SK-N-SH (cell line): Measurements from ENCODE around the gene HYLS1. TPM values are rescaled to one million over a fixed set of nuclear protein-coding genes. Genes with fewer than 3 reads are reported as not detected.

Source experiments
- CTCF ChIA-PET: fragments of 300-600, 350-600 bp; formaldehyde crosslinking; extraction: SDS; loops from one replicate; lab custom pipeline; 2021; lab: Yijun Ruan, JAX
- POLR2A ChIA-PET: fragments of 350-600 bp; sonication (Branson Sonifier 250); formaldehyde crosslinking; extraction: SDS; loops from one replicate; lab custom pipeline; 2020; ENCODE audit warnings: antibody characterized with exemption, inconsistent platforms; lab: Yijun Ruan, JAX
- DNase-seq: peaks from one replicate; pipeline ENCODE4 v3.0.0; 2012
- H2AFZ ChIP-seq: fragments of 200-600 bp; sonication (generic); 2 replicates; pipeline ENCODE4 v1.8.1; 2016; ENCODE audit warnings: antibody characterized with exemption, mild to moderate bottlenecking, low read depth
- H3F3A ChIP-seq: fragments of 200-600 bp; sonication (generic); replicated peaks from 2 replicates; pipeline ENCODE3; 2016; ENCODE audit warnings: antibody characterized with exemption, mild to moderate bottlenecking; ENCODE audit not compliant: insufficient read depth
- H3K27ac ChIP-seq, 2 experiments: fragments of 200-500 bp in 1 of 2; fragments of 200-600 bp in 1 of 2; sonication (Bioruptor generic) in 1 of 2; sonication (generic), shearing (Covaris generic) in 1 of 2; 2 replicates each; pipeline versions ENCODE4 v1.5.1 to v1.6.1; 2014 to 2016; ENCODE audit warnings: low read depth in 2 of 2, inconsistent platforms in 1 of 2, low read length in 1 of 2, mild to moderate bottlenecking in 1 of 2, mixed read lengths in 1 of 2
- H3K27me3 ChIP-seq: fragments of 200-600 bp; sonication (generic), shearing (Covaris generic); 2 replicates; pipeline ENCODE4 v1.6.1; 2016; ENCODE audit warnings: mixed run types; ENCODE audit not compliant: insufficient read depth
- H3K36me3 ChIP-seq, 2 experiments: fragments of 200-500 bp in 1 of 2; fragments of 200-600 bp in 1 of 2; sonication (Bioruptor generic) in 1 of 2; sonication (generic) in 1 of 2; replicated peaks in 1 of 2; 2 replicates each; pipeline versions ENCODE3 to v1.5.1; 2014 to 2016; ENCODE audit warnings: low read length in 1 of 2, mild to moderate bottlenecking in 1 of 2; ENCODE audit not compliant: insufficient read depth in 2 of 2, control insufficient read depth in 1 of 2
- H3K4me1 ChIP-seq, 2 experiments: fragments of 200-500 bp in 1 of 2; fragments of 200-600 bp in 1 of 2; sonication (Bioruptor generic) in 1 of 2; sonication (generic), shearing (Covaris generic) in 1 of 2; 2 replicates each; pipeline versions ENCODE4 v1.5.1 to v1.6.1; 2014 to 2016; ENCODE audit warnings: low read depth in 1 of 2, low read length in 1 of 2, mixed run types in 1 of 2; ENCODE audit not compliant: insufficient read depth in 2 of 2, control insufficient read depth in 1 of 2
- H3K4me2 ChIP-seq: fragments of 200-600 bp; sonication (generic), shearing (Covaris generic); 2 replicates; pipeline ENCODE4 v1.6.1; 2017; ENCODE audit warnings: mixed run types
- H3K4me3 ChIP-seq, 2 experiments: fragments of 200-500 bp in 1 of 2; fragments of 200-600 bp in 1 of 2; sonication (Bioruptor generic) in 1 of 2; sonication (generic), shearing (Covaris generic) in 1 of 2; 2 replicates each; pipeline versions ENCODE4 v1.5.1 to v1.8.1; 2014 to 2016; ENCODE audit warnings: low read depth in 2 of 2, inconsistent platforms in 1 of 2, low read length in 1 of 2, mild to moderate bottlenecking in 1 of 2, mixed read lengths in 1 of 2, moderate library complexity in 1 of 2
- H3K79me2 ChIP-seq: fragments of 200-600 bp; sonication (generic); 2 replicates; pipeline ENCODE4 v1.8.1; 2017; ENCODE audit warnings: mild to moderate bottlenecking; ENCODE audit not compliant: insufficient read depth
- H3K9ac ChIP-seq: fragments of 200-600 bp; sonication (generic); 2 replicates; pipeline ENCODE4 v1.6.1; 2017; ENCODE audit warnings: mixed run types
- H3K9me2 ChIP-seq: fragments of 200-600 bp; sonication (generic); 2 replicates; pipeline ENCODE4 v1.6.1; 2017; ENCODE audit warnings: mixed run types
- H3K9me3 ChIP-seq: fragments of 200-600 bp; sonication (generic); 2 replicates; pipeline ENCODE4 v1.6.1; 2017; ENCODE audit warnings: mixed run types, mild to moderate bottlenecking, moderate library complexity
- H4K20me1 ChIP-seq: fragments of 200-600 bp; sonication (generic); 2 replicates; pipeline ENCODE4 v1.6.1; 2017; ENCODE audit warnings: mild to moderate bottlenecking, mixed run types; ENCODE audit not compliant: insufficient read depth
- EP300 ChIP-seq, 2 experiments: IDR thresholded peaks; 2 replicates each; pipeline versions ENCODE4 v1.4.0 to v1.6.1; 2012; ENCODE audit warnings: borderline replicate concordance in 1 of 2, low read depth in 1 of 2, low read length in 1 of 2
- EZH2phosphoT487 ChIP-seq: fragments of 200-600 bp; sonication (generic); IDR thresholded peaks from 2 replicates; pipeline ENCODE4 v1.6.1; 2017; ENCODE audit warnings: low read depth, mixed run types, mild to moderate bottlenecking, antibody characterized with exemption, moderate library complexity, borderline replicate concordance
- FOXM1 ChIP-seq: IDR thresholded peaks from 2 replicates; pipeline ENCODE4 v1.4.0; 2012; ENCODE audit warnings: low read depth, mild to moderate bottlenecking
- JUND ChIP-seq: IDR thresholded peaks from 2 replicates; pipeline ENCODE4 v1.4.0; 2012
- MEF2A ChIP-seq: IDR thresholded peaks from 2 replicates; pipeline ENCODE4 v1.4.0; 2012; ENCODE audit warnings: low read depth, borderline replicate concordance
- NFIC ChIP-seq: IDR thresholded peaks from 2 replicates; pipeline ENCODE4 v1.4.0; 2012; ENCODE audit warnings: borderline replicate concordance
- RFX5 ChIP-seq: IDR thresholded peaks from 2 replicates; pipeline ENCODE4 v1.6.1; 2012; ENCODE audit warnings: mild to moderate bottlenecking, improper control_type of control experiment, low read length
- SIN3A ChIP-seq: IDR thresholded peaks from 2 replicates; pipeline ENCODE4 v1.6.1; 2012; ENCODE audit warnings: low read depth, mild to moderate bottlenecking, low read length, moderate library complexity, borderline replicate concordance
- YY1 ChIP-seq: IDR thresholded peaks from 2 replicates; pipeline ENCODE4 v1.4.0; 2012; ENCODE audit warnings: low read depth, mild to moderate bottlenecking
- WGBS: methylation state at CpG from one replicate; pipeline ENCODE4 v1.1.6; 2017; ENCODE audit warnings: low lambda C conversion rate; 5-methylcytosine and 5-hydroxymethylcytosine counted together
- polyA plus RNA-seq, 3 experiments: library from polyadenylated mRNA; depleted of rRNA; stranded (reverse); fragments of >200 nt; gene quantifications; 2 replicates each; pipeline ENCODE4 v1.2.3, GENCODE V29; 2012
- TF ChIP-seq, protein P1 (sequence below): IDR thresholded peaks from 2 replicates; pipeline ENCODE4 v1.4.0; 2012; ENCODE audit warnings: low read depth
- TF ChIP-seq, protein P2 (sequence below): IDR thresholded peaks from 2 replicates; pipeline ENCODE4 v1.4.0; 2012; ENCODE audit warnings: low read depth, borderline replicate concordance

The HYLS1 gene
- polyA plus RNA-seq, 1 of the 3 experiments (the other 2 are of a cell fraction) = 1.3 TPM

GRCh38 chr11:125949271-125950177, 62.1 kb downstream of the HYLS1 start:
- DNase-seq = no peak
- no peak for TF ChIP-seq RFX5
- no peak for TF ChIP-seq SIN3A
- no peak for TF ChIP-seq JUND
- TF ChIP-seq YY1 = no peak
- no peaks in the 10 kb centered on the region for H3K36me3 ChIP-seq
- peak overlapping the region in 1 of 2 experiments; percentile 97; a peak in 1 of 4 replicates for H3K27ac ChIP-seq
- H3K9me3 ChIP-seq = no peaks in the 10 kb centered on the region
- H3K4me1 ChIP-seq = peaks cover 0 to 51% of the 10 kb centered on the region in 2 experiments; a peak in 2 of 4 replicates
- no peaks in the 10 kb centered on the region for H3K79me2 ChIP-seq
- no peak overlapping the region for H3K4me3 ChIP-seq
- H3K27me3 ChIP-seq = no peaks in the 10 kb centered on the region
- H3K9ac ChIP-seq = no peak overlapping the region
- no peak overlapping the region for H2AFZ ChIP-seq
- H4K20me1 ChIP-seq = no peaks in the 10 kb centered on the region
- CTCF ChIA-PET = interaction anchor here (1.1 to 3.5 kb wide), 3 partner anchors 9 to 24 kb away, joined by 3 to 31 read pairs (median 3); no protein-coding TSS in a partner anchor
- no peak overlapping the region for H3K4me2 ChIP-seq
- H3F3A ChIP-seq = no peaks in the 10 kb centered on the region
- POLR2A ChIA-PET = interaction anchor here (1.0 kb wide), 1 partner anchor 162 kb away, joined by 3 read pairs; no protein-coding TSS in a partner anchor
- H3K9me2 ChIP-seq = no peaks in the 10 kb centered on the region
- WGBS = 89% methylated on average over 18 of the region's 22 CpGs

- POLR2A ChIA-PET = interaction anchor here (1.0 kb wide), 1 partner anchor 162 kb away, joined by 3 read pairs; no protein-coding TSS in a partner anchor
- no peak overlapping the region for H3K9ac ChIP-seq
- CTCF ChIA-PET = interaction anchor here (1.1 to 3.5 kb wide), 3 partner anchors 10 to 111 kb away, joined by 3 to 31 read pairs (median 13); no protein-coding TSS in a partner anchor
These were observed 62.7 kb downstream of the HYLS1 start for GRCh38 chr11:125950178-125950490.

More at GRCh38 chr11:125950178-125950490, 62.7 kb downstream of the HYLS1 start:
- Histone ChIP-seq H3K27me3 (no peaks in the 10 kb centered on the region), H2AFZ (no peak overlapping the region), H3K27ac (peak overlapping the region in 1 of 2 experiments; percentile 97; a peak in 2 of 4 replicates), H3K9me3 (no peaks in the 10 kb centered on the region), H3K4me2 (no peak overlapping the region), H3K9me2 (no peaks in the 10 kb centered on the region), H3K79me2 (no peaks in the 10 kb centered on the region), H3F3A (no peaks in the 10 kb centered on the region), H4K20me1 (no peaks in the 10 kb centered on the region), H3K4me3 (no peak overlapping the region), H3K36me3 (no peaks in the 10 kb centered on the region), H3K4me1 (peaks cover 0 to 51% of the 10 kb centered on the region in 2 experiments; a peak in 2 of 4 replicates)
- no peak for DNase-seq
- 87% methylated on average over 7 of the region's 11 CpGs for WGBS
- TF ChIP-seq, protein P1, sequence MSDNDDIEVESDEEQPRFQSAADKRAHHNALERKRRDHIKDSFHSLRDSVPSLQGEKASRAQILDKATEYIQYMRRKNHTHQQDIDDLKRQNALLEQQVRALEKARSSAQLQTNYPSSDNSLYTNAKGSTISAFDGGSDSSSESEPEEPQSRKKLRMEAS = no peak
- TF ChIP-seq NFIC = no peak
- TF ChIP-seq RFX5 = no peak
- no peak for TF ChIP-seq EP300 (IDR thresholded peaks at IDR 0.05; ENCODE audit: borderline replicate concordance in 1 of 2, low read depth in 1 of 2, low read length in 1 of 2)
- no peak for TF ChIP-seq YY1
- TF ChIP-seq, protein P2, sequence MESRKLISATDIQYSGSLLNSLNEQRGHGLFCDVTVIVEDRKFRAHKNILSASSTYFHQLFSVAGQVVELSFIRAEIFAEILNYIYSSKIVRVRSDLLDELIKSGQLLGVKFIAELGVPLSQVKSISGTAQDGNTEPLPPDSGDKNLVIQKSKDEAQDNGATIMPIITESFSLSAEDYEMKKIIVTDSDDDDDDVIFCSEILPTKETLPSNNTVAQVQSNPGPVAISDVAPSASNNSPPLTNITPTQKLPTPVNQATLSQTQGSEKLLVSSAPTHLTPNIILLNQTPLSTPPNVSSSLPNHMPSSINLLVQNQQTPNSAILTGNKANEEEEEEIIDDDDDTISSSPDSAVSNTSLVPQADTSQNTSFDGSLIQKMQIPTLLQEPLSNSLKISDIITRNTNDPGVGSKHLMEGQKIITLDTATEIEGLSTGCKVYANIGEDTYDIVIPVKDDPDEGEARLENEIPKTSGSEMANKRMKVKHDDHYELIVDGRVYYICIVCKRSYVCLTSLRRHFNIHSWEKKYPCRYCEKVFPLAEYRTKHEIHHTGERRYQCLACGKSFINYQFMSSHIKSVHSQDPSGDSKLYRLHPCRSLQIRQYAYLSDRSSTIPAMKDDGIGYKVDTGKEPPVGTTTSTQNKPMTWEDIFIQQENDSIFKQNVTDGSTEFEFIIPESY = no peak
- TF ChIP-seq FOXM1 = no peak
- no peak for TF ChIP-seq EZH2phosphoT487
- TF ChIP-seq MEF2A = no peak

Other genes starting within 250 kb of the HYLS1 start
- gene ACRV1, start 206.8 kb upstream of the HYLS1 start, polyA plus RNA-seq (2012; rRNA removed) = not detected in 2 replicates
- gene PATE1, start 141.4 kb upstream of the HYLS1 start, polyA plus RNA-seq (2012; rRNA removed) = not detected in 2 replicates
- 0.06 and 0.07 TPM in 2 replicates for gene PATE2, start 108.8 kb upstream of the HYLS1 start, polyA plus RNA-seq (2012; rRNA removed)
- not detected in 2 replicates for gene PATE3, start 99.5 kb upstream of the HYLS1 start, polyA plus RNA-seq (2012; rRNA removed)
- gene PATE4, start 54.4 kb upstream of the HYLS1 start, polyA plus RNA-seq (2012; rRNA removed) = not detected in 2 replicates
- gene PUS3, start 15.5 kb downstream of the HYLS1 start, polyA plus RNA-seq (2012; rRNA removed) = 7.0 and 8.3 TPM in 2 replicates
- 0.12 and 0.39 TPM in 2 replicates for gene DDX25, start 16.8 kb downstream of the HYLS1 start, polyA plus RNA-seq (2012; rRNA removed)
- 0.02 and 0.16 TPM in 2 replicates for gene VSIG10L2, start 58.4 kb downstream of the HYLS1 start, polyA plus RNA-seq (2012; rRNA removed)
- gene CDON, start 175.2 kb downstream of the HYLS1 start, polyA plus RNA-seq (2012; rRNA removed) = 3.7 and 4.2 TPM in 2 replicates